Karpas-422 (cell line): ENCODE results near the gene NEU2. TPM values are rescaled to one million over a fixed set of nuclear protein-coding genes. Genes with fewer than 3 reads are reported as not detected.

Experiments
- DNase-seq: peaks from one replicate; pipeline ENCODE4 v3.0.0-alpha.2; 2015
- H2AFZ ChIP-seq: fragments of 200-600 bp; sonication (generic); 2 replicates; pipeline ENCODE4 v1.6.1; 2014; ENCODE audit warnings: antibody characterized with exemption, low read length, mixed read lengths
- H3K27ac ChIP-seq: fragments of 200-600 bp; sonication (generic); 2 replicates; pipeline ENCODE4 v1.5.1; 2014; ENCODE audit warnings: mild to moderate bottlenecking, low read length, moderate library complexity
- H3K27me3 ChIP-seq: fragments of 200-600 bp; sonication (generic); 2 replicates; pipeline ENCODE4 v1.6.1; 2014; ENCODE audit warnings: low read length, mixed read lengths
- H3K36me3 ChIP-seq: fragments of 200-600 bp; sonication (generic); 2 replicates; pipeline ENCODE4 v1.6.1; 2014; ENCODE audit warnings: low read length, mixed read lengths; ENCODE audit not compliant: insufficient read depth
- H3K4me1 ChIP-seq: fragments of 200-600 bp; sonication (generic); 2 replicates; pipeline ENCODE4 v1.6.1; 2014; ENCODE audit warnings: mild to moderate bottlenecking, low read length, mixed read lengths
- H3K4me2 ChIP-seq: fragments of 200-600 bp; sonication (generic); 2 replicates; pipeline ENCODE4 v1.6.1; 2014; ENCODE audit warnings: low read length, low read depth, mild to moderate bottlenecking; ENCODE audit not compliant: poor library complexity, severe bottlenecking
- H3K4me3 ChIP-seq: fragments of 200-600 bp; sonication (generic); 2 replicates; pipeline ENCODE4 v1.5.1; 2014; ENCODE audit warnings: mild to moderate bottlenecking, antibody characterized with exemption, low read length, mixed read lengths
- H3K79me2 ChIP-seq: fragments of 200-600 bp; sonication (generic); 2 replicates; pipeline ENCODE4 v1.6.1; 2014; ENCODE audit warnings: mild to moderate bottlenecking, low read length, mixed read lengths
- H3K9ac ChIP-seq: fragments of 200-600 bp; sonication (generic); 2 replicates; pipeline ENCODE4 v1.6.0; 2014; ENCODE audit warnings: low read length
- H3K9me2 ChIP-seq: fragments of 200-600 bp; sonication (generic), shearing (Covaris generic); replicated peaks from 2 replicates; pipeline ENCODE4 v1.6.0; 2014; ENCODE audit warnings: mild to moderate bottlenecking, low read length, moderate library complexity; ENCODE audit not compliant: insufficient read depth
- H3K9me3 ChIP-seq: fragments of 300-700, 200-600 bp; sonication (generic); 2 replicates; pipeline ENCODE4 v1.6.1; 2014; ENCODE audit warnings: low read length, mixed read lengths
- H4K20me1 ChIP-seq: fragments of 200-600 bp; sonication (generic); 2 replicates; pipeline ENCODE4 v1.6.1; 2014; ENCODE audit warnings: mild to moderate bottlenecking, antibody characterized with exemption, low read length, low read depth; ENCODE audit not compliant: insufficient read depth
- total RNA-seq: library from RNA; depleted of rRNA; stranded (reverse); fragments of >200 nt; shearing (Covaris generic); gene quantifications from 2 replicates; pipeline ENCODE4 v1.2.3, GENCODE V29; 2014; ENCODE audit warnings: low replicate concordance

Gene NEU2
- total RNA-seq, 1 experiment from 2014 or later = not detected

DNA sequence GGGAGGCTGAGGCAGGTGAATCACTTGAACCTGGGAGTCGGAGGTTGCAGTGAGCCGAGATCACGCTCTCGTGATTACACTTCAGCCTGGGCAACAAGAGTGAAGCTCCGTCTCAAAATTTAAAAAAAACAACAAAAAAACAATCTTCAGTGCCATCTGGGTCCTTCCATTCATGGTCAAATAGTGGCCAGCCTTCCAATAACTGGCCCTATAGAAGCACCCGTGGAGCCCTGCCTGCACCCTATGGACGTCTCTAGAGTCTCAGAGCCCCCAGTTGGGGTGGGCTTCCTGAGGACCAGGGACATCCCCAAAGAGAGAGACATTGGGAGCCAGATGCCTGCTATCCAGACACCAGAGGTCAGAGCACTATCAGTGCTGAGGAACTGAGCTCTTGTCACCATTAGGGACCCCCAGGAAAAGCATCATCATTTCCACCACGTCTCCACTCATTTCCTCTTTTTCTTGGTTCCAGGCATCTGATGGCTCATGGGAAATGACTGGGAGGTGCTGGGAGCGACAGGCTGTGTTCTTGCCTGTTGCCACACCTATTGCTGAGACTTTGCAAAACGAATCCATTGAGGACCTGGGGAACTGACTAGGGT is 9.4 kb downstream of the NEU2 start:
- DNase-seq = no peak
- H3K9ac ChIP-seq = no peak overlapping the region
- H3K9me3 ChIP-seq = no peaks in the 10 kb centered on the region
- H3K4me1 ChIP-seq = no peaks in the 10 kb centered on the region
- no peaks in the 10 kb centered on the region for H3K27me3 ChIP-seq
- no peak overlapping the region for H3K4me3 ChIP-seq
- no peaks in the 10 kb centered on the region for H3K79me2 ChIP-seq
- H4K20me1 ChIP-seq = no peaks in the 10 kb centered on the region
- no peak overlapping the region for H2AFZ ChIP-seq
- no peaks in the 10 kb centered on the region for H3K9me2 ChIP-seq
- H3K4me2 ChIP-seq = no peak overlapping the region
- no peak overlapping the region for H3K27ac ChIP-seq
- H3K36me3 ChIP-seq = no peaks in the 10 kb centered on the region

DNA sequence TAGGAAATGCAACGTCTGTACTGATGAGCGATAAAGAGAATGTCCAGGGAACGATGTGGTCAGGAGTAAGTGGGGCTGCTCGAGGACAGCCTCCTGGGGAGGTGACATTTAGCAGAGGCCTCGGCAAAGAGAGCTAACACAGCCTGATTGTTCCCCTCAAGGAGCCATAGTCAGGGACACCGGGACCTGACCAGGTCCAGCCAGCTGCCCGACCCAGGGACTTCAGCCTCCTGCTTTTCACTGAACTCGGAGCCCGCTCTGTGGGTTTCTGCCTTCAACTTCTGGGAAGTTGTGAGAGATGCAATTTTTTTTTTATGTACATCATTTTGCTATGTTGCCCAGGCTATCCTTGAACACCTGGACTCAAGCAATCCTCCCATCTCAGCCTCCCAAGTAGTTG is 10.1 kb downstream of the NEU2 start:
- Histone ChIP-seq H3K4me2 (no peak overlapping the region), H4K20me1 (no peaks in the 10 kb centered on the region), H2AFZ (no peak overlapping the region), H3K4me3 (no peak overlapping the region), H3K4me1 (peaks cover 2% of the 10 kb centered on the region), H3K36me3 (no peaks in the 10 kb centered on the region), H3K27ac (no peak overlapping the region), H3K9me2 (no peaks in the 10 kb centered on the region), H3K9me3 (no peaks in the 10 kb centered on the region), H3K79me2 (no peaks in the 10 kb centered on the region), H3K9ac (no peak overlapping the region), H3K27me3 (no peaks in the 10 kb centered on the region)
- no peak for DNase-seq

DNA sequence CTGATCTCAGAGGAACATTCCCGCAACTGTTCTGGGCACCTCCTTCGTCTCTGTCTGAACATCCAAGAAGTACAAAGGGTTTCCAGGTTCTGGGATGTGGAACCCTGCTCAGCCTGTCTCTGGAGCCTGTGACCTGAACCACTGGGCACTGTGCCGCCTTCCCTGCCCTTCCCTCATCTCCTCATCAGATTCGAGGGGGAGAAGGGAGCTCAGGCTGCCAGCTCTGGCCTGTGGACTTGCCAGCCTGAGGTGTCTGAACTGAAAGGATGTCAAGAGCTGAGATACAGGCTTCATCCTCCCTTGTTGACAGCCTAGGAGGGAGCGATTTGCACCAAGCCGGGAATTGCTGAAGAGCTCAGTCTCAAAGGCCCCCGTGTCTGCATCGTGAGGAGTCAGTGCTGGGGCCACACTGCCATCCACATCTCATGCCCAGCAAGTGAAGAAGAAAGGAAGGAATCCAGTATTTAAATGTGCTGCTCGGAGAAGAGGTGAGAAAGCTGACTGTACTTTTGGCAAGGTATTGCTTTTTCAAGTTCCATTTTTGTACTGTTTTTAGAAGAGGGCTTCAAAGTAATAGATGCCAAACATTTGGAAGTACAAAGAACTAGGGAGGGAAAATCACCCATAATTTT is 12.6 kb downstream of the NEU2 start:
- Histone ChIP-seq H3K4me1 (peaks cover 6% of the 10 kb centered on the region), H4K20me1 (no peaks in the 10 kb centered on the region), H3K9me3 (no peaks in the 10 kb centered on the region), H3K9me2 (no peaks in the 10 kb centered on the region), H3K27ac (no peak overlapping the region), H3K4me3 (no peak overlapping the region), H3K27me3 (no peaks in the 10 kb centered on the region), H3K36me3 (no peaks in the 10 kb centered on the region), H3K9ac (no peak overlapping the region), H3K79me2 (no peaks in the 10 kb centered on the region), H3K4me2 (no peak overlapping the region), H2AFZ (no peak overlapping the region)
- no peak for DNase-seq

DNA sequence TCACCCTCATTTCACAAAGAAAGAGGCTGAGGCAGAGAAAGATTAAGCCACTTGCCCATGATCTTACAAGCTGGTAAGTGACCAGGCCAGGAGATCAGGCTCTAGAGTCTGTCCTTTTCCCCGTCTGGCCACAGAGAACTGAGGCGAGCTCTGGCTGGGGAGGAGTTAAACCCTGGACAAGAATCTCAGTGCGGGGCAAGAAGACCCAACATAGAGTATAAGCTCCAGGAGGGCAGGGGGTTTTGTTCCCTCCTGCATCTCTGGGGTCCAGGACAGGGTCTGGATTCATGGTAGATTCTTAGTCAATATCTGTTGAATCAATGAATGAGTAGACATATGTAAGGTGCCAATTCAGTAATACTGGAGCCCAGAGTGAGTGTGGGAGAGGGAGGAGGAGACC is 14.7 kb downstream of the NEU2 start:
- Histone ChIP-seq H3K4me1 (peaks cover 6% of the 10 kb centered on the region), H3K4me3 (no peak overlapping the region), H3K9me3 (no peaks in the 10 kb centered on the region), H2AFZ (no peak overlapping the region), H3K27me3 (no peaks in the 10 kb centered on the region), H3K36me3 (no peaks in the 10 kb centered on the region), H4K20me1 (no peaks in the 10 kb centered on the region), H3K9ac (no peak overlapping the region), H3K9me2 (no peaks in the 10 kb centered on the region), H3K4me2 (no peak overlapping the region), H3K79me2 (no peaks in the 10 kb centered on the region), H3K27ac (no peak overlapping the region)
- no peak for DNase-seq

DNA sequence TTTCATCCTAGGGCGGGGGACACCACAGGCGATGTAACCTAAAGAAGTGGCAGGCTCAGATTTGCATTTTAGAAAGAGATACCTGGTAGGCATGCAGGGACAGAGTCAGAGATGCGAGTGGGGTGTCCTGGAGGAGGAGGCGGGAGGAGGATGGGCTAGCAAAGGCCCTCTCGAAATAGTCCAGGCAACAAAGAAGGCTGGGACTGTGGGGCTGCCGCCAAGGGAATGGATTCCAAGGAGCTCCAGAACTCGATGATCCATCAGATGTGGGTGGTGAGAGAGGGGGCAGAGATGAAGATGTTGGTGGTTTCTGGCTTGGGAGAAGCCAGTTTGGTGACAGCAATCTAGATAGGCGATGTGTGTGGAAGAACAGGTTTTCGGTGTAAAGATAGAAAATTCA is 15.2 kb downstream of the NEU2 start:
- Histone ChIP-seq H3K27me3 (no peaks in the 10 kb centered on the region), H3K4me1 (peaks cover 6% of the 10 kb centered on the region), H3K9me2 (no peaks in the 10 kb centered on the region), H3K36me3 (no peaks in the 10 kb centered on the region), H4K20me1 (no peaks in the 10 kb centered on the region), H3K27ac (no peak overlapping the region), H3K9ac (no peak overlapping the region), H3K4me3 (no peak overlapping the region), H3K4me2 (peak overlapping the region; percentile 9), H3K9me3 (no peaks in the 10 kb centered on the region), H3K79me2 (no peaks in the 10 kb centered on the region), H2AFZ (no peak overlapping the region)
- no peak for DNase-seq

DNA sequence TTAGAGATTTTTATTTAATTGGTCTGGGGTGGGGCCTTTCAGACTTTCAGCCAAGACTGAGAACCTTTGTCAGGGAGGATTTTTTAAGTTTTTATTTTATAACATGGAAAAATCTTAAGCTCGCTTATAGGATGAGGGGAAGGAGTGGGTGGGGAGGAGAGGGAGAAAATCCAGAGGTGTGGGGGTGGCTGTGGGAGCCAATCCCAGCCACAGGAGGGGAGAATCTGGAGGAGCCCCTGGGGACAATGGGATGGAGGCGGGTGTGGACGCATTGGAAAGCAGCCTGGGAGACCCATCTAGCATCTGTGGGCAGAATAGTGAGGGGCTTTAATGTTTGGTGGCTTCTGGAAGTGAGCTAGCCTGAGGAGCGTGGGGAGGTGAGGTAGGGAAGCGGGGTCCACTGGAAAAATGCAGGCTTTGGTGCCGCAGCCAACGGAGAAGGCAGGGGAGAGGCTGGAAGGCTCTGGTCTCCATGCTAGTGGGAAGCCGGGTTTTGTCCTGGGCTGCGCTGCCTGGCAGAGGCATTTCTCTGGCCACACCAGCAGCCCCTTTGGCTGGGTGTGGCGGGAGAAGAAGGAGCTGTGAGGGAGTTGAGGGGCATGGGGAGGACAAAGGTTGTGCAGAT is 16.2 kb downstream of the NEU2 start:
- Histone ChIP-seq H4K20me1 (no peaks in the 10 kb centered on the region), H3K9me3 (no peaks in the 10 kb centered on the region), H3K4me3 (no peak overlapping the region), H3K36me3 (no peaks in the 10 kb centered on the region), H3K4me1 (peaks cover 6% of the 10 kb centered on the region), H3K79me2 (no peaks in the 10 kb centered on the region), H3K9me2 (no peaks in the 10 kb centered on the region), H3K27me3 (no peaks in the 10 kb centered on the region), H2AFZ (no peak overlapping the region), H3K4me2 (no peak overlapping the region), H3K27ac (no peak overlapping the region), H3K9ac (no peak overlapping the region)
- DNase-seq = no peak

DNA sequence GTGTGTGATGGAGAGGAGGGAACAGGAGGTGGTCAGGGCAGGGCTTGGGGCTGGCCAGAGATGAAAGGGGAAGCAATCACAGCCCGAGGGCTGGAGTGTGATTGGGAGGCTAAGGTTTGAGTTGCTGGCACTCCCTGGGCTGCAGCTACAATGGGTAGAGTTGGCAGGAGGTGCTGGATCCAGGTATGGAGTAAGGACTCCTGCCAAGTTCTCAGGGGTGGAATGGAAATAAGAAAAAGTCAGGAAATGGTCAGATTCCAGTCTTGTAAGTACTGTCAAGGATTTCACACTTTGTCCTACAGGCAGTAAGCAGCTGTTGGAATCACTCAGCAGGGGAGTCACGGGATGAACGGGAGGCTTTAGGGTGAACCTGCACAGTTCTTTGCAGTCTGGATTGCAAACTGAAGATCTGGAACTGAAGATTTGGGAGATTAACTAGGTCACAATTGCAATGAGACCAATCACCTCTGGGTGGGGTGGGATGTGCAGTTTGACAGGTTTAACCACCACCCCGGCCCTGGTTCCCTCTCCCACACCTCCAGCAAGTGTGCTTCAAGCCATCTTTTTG is 16.8 kb downstream of the NEU2 start:
- no peak overlapping the region for H3K4me3 ChIP-seq
- H4K20me1 ChIP-seq = no peaks in the 10 kb centered on the region
- peak; percentile 45 for DNase-seq
- H2AFZ ChIP-seq = no peak overlapping the region
- no peak overlapping the region for H3K27ac ChIP-seq
- no peaks in the 10 kb centered on the region for H3K9me3 ChIP-seq
- H3K4me2 ChIP-seq = no peak overlapping the region
- H3K36me3 ChIP-seq = no peaks in the 10 kb centered on the region
- no peaks in the 10 kb centered on the region for H3K9me2 ChIP-seq
- no peak overlapping the region for H3K9ac ChIP-seq
- H3K4me1 ChIP-seq = peaks cover 12% of the 10 kb centered on the region
- no peaks in the 10 kb centered on the region for H3K79me2 ChIP-seq
- no peaks in the 10 kb centered on the region for H3K27me3 ChIP-seq

DNA sequence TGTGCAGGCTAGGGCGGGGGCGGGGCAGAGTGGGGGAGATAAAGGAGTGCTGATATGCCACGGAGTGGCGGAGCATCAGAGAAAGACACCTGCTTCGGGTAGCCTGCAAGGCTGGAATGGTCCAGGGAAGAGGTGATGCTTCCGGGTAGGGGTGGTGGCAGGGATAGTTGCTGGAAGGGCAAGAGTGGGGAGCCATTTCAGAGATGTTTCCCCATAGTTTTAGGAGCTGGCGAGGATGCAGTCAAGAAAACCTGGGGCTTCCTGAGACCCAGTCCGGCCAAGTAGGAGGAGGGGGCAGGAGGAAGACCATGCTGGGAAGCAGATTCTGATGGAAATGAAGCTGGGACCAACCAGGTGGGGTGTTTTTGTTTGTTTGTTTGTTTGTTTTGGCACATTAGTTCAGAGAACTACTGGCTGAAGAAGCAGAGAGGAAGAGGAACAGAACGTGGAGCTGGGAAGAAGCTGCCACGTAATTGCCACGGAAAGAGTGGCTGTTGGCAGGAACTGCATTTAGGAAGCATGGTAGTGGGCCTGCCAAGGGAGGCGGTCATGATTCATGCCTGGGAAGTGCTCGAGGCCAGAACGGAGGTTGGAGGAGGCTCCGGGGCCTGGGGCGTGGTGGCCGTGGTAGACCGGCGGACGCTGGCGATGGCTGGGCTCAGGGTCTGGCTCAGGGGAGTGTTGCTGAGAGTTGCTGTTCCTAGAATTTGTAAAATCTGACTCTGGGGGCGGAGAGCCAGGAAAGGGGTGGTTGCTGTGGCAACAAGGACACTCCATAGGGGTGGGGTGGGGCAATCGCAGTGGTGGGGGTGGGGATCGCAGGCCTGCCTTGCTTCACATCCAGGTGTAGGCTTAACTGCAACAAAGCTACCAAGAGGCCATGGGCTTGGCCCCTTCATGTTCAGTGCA is 19.0 kb downstream of the NEU2 start:
- no peaks in the 10 kb centered on the region for H4K20me1 ChIP-seq
- H3K4me2 ChIP-seq = no peak overlapping the region
- no peak for DNase-seq
- peaks cover 13% of the 10 kb centered on the region for H3K4me1 ChIP-seq
- no peak overlapping the region for H3K4me3 ChIP-seq
- H3K9me2 ChIP-seq = no peaks in the 10 kb centered on the region
- H3K9me3 ChIP-seq = no peaks in the 10 kb centered on the region
- H3K79me2 ChIP-seq = no peaks in the 10 kb centered on the region
- H3K36me3 ChIP-seq = no peaks in the 10 kb centered on the region
- H2AFZ ChIP-seq = no peak overlapping the region
- no peak overlapping the region for H3K27ac ChIP-seq
- no peak overlapping the region for H3K9ac ChIP-seq
- H3K27me3 ChIP-seq = no peaks in the 10 kb centered on the region
